Measurements from ENCODE around the gene ALOX5.

Gene ALOX5

DNA sequence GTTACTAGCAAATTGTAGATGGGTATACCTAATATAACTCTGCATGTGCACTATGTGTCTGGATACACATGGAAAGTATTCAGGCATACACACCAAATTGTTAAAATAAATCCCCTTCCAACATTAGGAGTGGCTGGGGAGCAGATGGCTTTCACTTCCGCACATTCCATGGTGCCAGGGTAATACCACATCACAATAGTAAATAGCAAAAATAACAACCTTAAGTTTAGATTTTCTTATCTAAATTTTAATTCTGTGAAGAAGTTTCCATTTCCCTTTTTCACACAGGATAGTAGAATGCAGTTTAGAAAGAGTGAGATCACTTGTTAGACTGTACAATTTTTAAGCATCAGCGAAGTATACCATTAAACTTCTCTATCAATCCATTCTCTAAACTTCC lies 5.8 kb upstream of the ALOX5 start:
- FAIRE-seq (peak; percentile 13), DNase-seq (ENCODE audit: insufficient read length, low spot score) (no peak)
- TF ChIP-seq POLR2A (IDR thresholded peaks at IDR 0.05; ENCODE audit: low read depth, low read length) (no peak), POLR2AphosphoS5 (IDR thresholded peaks at IDR 0.05; ENCODE audit: low read depth, low read length) (no peak), POU2F2 (IDR thresholded peaks at IDR 0.05; ENCODE audit: low read depth, low read length) (no peak), SPI1 (IDR thresholded peaks at IDR 0.05; ENCODE audit: low read depth, low read length) (no peak), PAX5 (IDR thresholded peaks at IDR 0.05; ENCODE audit: insufficient read depth, low read length, severe bottlenecking) (no peak), TAF1 (IDR thresholded peaks at IDR 0.05; ENCODE audit: low read depth, low read length) (no peak)

DNA sequence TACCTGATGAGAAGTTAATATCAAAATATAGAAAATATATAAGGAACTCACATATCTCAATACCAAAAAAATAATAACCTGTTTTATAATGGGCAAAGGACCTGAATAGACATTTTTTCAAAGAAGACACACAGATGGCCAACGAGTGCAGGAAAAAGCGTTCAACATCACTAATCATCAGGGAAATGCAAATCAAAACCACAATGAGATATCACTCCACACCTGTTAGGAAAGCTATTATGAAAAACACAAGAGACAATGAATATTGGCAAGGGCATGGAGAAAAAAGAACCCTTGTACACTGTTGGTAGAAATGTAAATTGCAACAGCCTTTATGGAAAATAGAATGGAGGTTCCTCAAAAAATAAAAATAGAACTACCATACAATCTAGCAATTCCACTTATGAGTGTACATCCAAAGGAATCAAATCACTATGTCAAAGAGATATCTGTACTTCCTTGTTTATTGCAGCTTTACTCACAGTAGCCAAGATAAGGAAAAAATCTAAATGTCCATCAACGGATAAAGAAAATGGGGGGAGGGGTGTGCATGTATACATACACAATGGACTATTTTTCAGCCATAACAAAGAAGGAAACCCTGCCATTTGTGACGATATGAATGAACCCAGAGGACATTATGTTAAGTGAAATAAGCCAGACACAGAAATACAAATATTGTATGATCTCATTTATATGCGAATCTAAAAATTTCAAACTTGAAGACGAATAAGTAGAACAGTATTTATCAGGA lies 3.6 kb upstream of the ALOX5 start:
- no peak for FAIRE-seq
- DNase-seq (ENCODE audit: insufficient read length, low spot score): no peak
- no peak for TF ChIP-seq PAX5 (IDR thresholded peaks at IDR 0.05; ENCODE audit: insufficient read depth, low read length, severe bottlenecking)
- no peak for TF ChIP-seq TAF1 (IDR thresholded peaks at IDR 0.05; ENCODE audit: low read depth, low read length)
- TF ChIP-seq POLR2AphosphoS5 (IDR thresholded peaks at IDR 0.05; ENCODE audit: low read depth, low read length): no peak
- TF ChIP-seq POLR2A (IDR thresholded peaks at IDR 0.05; ENCODE audit: low read depth, low read length): no peak
- TF ChIP-seq SPI1 (IDR thresholded peaks at IDR 0.05; ENCODE audit: low read depth, low read length): no peak
- no peak for TF ChIP-seq POU2F2 (IDR thresholded peaks at IDR 0.05; ENCODE audit: low read depth, low read length)

DNA sequence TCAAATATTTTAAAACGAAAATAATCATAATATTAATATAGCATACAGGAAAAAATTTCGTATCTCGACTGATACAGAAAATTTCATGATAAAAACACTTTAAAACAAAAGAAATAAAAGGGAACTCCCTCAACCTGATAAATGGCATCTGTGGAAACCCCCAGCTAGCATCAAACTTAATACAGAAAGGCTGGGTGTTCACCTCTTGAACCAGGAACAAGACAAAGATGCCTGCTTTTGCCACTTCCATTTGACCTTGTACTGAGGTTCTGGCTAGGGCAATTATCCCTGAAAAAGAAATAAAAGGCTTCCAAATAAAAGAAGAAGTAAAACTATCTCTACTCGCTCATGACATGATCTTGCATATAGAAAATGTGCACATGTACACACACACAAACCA lies 2.5 kb upstream of the ALOX5 start:
- FAIRE-seq (no peak), DNase-seq (ENCODE audit: insufficient read length, low spot score) (no peak)
- no peak for TF ChIP-seq POLR2A (IDR thresholded peaks at IDR 0.05; ENCODE audit: low read depth, low read length)
- peak; percentile 27; the same call in 1 of the 2 replicates for TF ChIP-seq SPI1 (IDR thresholded peaks at IDR 0.05; ENCODE audit: low read depth, low read length)

DNA sequence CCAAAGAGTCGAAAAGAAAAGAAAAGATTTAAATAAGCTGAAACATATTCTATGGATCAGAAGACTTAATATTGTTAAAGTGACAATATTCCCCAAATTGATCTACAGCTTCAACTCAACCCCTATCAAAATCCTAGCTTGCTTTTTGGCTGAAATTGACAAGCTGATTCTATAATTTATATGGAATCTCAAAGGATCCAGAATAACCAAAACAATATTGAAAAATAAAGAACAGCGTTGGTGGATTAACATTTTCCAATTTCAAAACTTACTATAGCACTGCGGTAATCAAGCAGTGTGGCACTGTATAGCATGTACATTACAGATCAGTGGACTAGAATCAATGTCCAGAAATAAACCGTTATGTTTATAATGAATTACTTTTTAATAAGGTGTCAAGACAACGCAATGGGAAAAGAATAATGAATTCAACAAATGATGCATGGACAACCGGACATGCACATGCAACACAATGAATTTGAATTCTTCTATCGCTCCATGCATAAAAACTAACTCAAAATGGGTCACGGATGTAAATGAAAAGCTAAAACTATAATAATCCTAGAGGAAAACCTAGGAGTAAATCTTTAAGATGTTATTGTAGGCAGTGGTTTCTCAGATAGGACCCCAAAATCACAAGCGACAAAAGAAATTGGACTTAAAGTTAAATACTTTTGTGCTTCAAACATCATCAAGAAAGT lies 1.6 kb upstream of the ALOX5 start:
- DNase-seq (ENCODE audit: insufficient read length, low spot score) (no peak), FAIRE-seq (no peak)

GRCh38 chr10:45373003-45373575 lies 927 bp upstream of the ALOX5 start:
- FAIRE-seq: peak; percentile 93
- TF ChIP-seq TAF1 (IDR thresholded peaks at IDR 0.05; ENCODE audit: low read depth, low read length): no peak; the same call in 1 of the 2 replicates
- TF ChIP-seq SPI1 (IDR thresholded peaks at IDR 0.05; ENCODE audit: low read depth, low read length): no peak
- peak; percentile 11; the same call in 1 of the 2 replicates for TF ChIP-seq POLR2AphosphoS5 (IDR thresholded peaks at IDR 0.05; ENCODE audit: low read depth, low read length)
- peak; percentile 43 for DNase-seq (ENCODE audit: insufficient read length, low spot score)

More for the DNA sequence above, 1.6 kb upstream of the ALOX5 start:
- no peak for TF ChIP-seq PAX5 (IDR thresholded peaks at IDR 0.05; ENCODE audit: insufficient read depth, low read length, severe bottlenecking)
- TF ChIP-seq SPI1 (IDR thresholded peaks at IDR 0.05; ENCODE audit: low read depth, low read length): no peak
- no peak for TF ChIP-seq POLR2AphosphoS5 (IDR thresholded peaks at IDR 0.05; ENCODE audit: low read depth, low read length)
- no peak for TF ChIP-seq TAF1 (IDR thresholded peaks at IDR 0.05; ENCODE audit: low read depth, low read length)
- no peak for TF ChIP-seq POLR2A (IDR thresholded peaks at IDR 0.05; ENCODE audit: low read depth, low read length)
- TF ChIP-seq POU2F2 (IDR thresholded peaks at IDR 0.05; ENCODE audit: low read depth, low read length): no peak

- FAIRE-seq (peak; percentile 77), DNase-seq (ENCODE audit: insufficient read length, low spot score) (no peak)
Measured at GRCh38 chr10:45374350-45375052, 485 bp downstream of the ALOX5 start.

GRCh38 chr10:45375101-45375500 lies 1.1 kb downstream of the ALOX5 start:
- DNase-seq (ENCODE audit: insufficient read length, low spot score) (no peak), FAIRE-seq (no peak)
- no peak for TF ChIP-seq POLR2AphosphoS5 (IDR thresholded peaks at IDR 0.05; ENCODE audit: low read depth, low read length)
- TF ChIP-seq SPI1 (IDR thresholded peaks at IDR 0.05; ENCODE audit: low read depth, low read length): no peak
- no peak for TF ChIP-seq POLR2A (IDR thresholded peaks at IDR 0.05; ENCODE audit: low read depth, low read length)
- TF ChIP-seq TAF1 (IDR thresholded peaks at IDR 0.05; ENCODE audit: low read depth, low read length): no peak
- no peak for TF ChIP-seq PAX5 (IDR thresholded peaks at IDR 0.05; ENCODE audit: insufficient read depth, low read length, severe bottlenecking)
- no peak for TF ChIP-seq POU2F2 (IDR thresholded peaks at IDR 0.05; ENCODE audit: low read depth, low read length)

More at GRCh38 chr10:45374350-45375052, 485 bp downstream of the ALOX5 start:
- TF ChIP-seq SPI1 (IDR thresholded peaks at IDR 0.05; ENCODE audit: low read depth, low read length) (no peak), PAX5 (IDR thresholded peaks at IDR 0.05; ENCODE audit: insufficient read depth, low read length, severe bottlenecking) (no peak), POLR2AphosphoS5 (IDR thresholded peaks at IDR 0.05; ENCODE audit: low read depth, low read length) (no peak), POLR2A (IDR thresholded peaks at IDR 0.05; ENCODE audit: low read depth, low read length) (no peak), TAF1 (IDR thresholded peaks at IDR 0.05; ENCODE audit: low read depth, low read length) (no peak), POU2F2 (IDR thresholded peaks at IDR 0.05; ENCODE audit: low read depth, low read length) (no peak)

- peak; percentile 90 for FAIRE-seq
- TF ChIP-seq PAX5 (IDR thresholded peaks at IDR 0.05; ENCODE audit: insufficient read depth, low read length, severe bottlenecking) (no peak), POLR2AphosphoS5 (IDR thresholded peaks at IDR 0.05; ENCODE audit: low read depth, low read length) (no peak), SPI1 (IDR thresholded peaks at IDR 0.05; ENCODE audit: low read depth, low read length) (peak; percentile 36; the same call in 1 of the 2 replicates)
Measured at GRCh38 chr10:45375716-45376231, 1.8 kb downstream of the ALOX5 start.

GRCh38 chr10:45376371-45376801 lies 2.4 kb downstream of the ALOX5 start:
- FAIRE-seq (peak; percentile 57), DNase-seq (ENCODE audit: insufficient read length, low spot score) (no peak)
- peak; percentile 40; the same call in 1 of the 2 replicates for TF ChIP-seq SPI1 (IDR thresholded peaks at IDR 0.05; ENCODE audit: low read depth, low read length)
- TF ChIP-seq PAX5 (IDR thresholded peaks at IDR 0.05; ENCODE audit: insufficient read depth, low read length, severe bottlenecking): no peak

More at GRCh38 chr10:45375716-45376231, 1.8 kb downstream of the ALOX5 start:
- no peak for DNase-seq (ENCODE audit: insufficient read length, low spot score)
